ENCODE data around the gene KDELR3.

DNA sequence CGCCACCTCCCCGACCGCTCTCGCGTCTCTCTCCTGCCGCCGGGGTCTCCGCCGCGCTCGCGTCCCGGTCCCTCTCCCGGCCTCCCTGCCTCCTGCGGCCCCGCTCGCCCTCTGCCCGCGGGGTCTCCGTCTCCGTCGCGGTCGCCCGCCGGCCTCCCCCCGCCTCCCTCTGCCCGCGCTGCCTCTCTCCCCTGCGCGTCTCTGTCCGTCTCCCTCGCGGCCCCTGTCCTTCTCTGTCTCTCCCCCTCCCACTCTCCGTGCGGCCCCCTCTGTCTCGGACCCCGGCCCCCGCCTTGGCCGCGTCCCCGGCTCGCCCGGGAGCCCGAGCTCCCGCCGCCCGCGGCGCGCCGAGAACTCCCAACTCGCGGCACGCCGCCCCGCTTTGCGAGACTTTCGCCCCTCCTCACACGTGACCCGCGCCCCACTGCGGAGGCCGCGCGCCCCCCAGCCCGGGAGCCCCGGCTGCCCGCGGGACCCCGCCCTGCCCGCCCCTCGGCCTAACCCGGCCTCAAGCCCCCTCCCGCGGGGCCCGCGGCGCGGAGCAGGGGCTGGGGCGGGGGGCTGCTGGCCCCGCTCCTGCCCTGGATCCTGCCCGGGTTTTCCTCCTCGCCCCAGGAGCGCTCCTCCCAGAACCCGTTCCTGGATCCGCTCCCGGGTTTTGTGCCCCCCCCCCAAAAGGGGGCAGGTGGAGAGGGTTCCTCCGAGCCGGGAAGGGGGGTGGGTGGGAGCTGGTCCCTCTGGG lies 12.2 kb upstream of the KDELR3 start:
- TF ChIP-seq POLR2AphosphoS5 (IDR thresholded peaks at IDR 0.05; ENCODE audit: low read depth, low read length), result no peak
- TF ChIP-seq, protein P1, sequence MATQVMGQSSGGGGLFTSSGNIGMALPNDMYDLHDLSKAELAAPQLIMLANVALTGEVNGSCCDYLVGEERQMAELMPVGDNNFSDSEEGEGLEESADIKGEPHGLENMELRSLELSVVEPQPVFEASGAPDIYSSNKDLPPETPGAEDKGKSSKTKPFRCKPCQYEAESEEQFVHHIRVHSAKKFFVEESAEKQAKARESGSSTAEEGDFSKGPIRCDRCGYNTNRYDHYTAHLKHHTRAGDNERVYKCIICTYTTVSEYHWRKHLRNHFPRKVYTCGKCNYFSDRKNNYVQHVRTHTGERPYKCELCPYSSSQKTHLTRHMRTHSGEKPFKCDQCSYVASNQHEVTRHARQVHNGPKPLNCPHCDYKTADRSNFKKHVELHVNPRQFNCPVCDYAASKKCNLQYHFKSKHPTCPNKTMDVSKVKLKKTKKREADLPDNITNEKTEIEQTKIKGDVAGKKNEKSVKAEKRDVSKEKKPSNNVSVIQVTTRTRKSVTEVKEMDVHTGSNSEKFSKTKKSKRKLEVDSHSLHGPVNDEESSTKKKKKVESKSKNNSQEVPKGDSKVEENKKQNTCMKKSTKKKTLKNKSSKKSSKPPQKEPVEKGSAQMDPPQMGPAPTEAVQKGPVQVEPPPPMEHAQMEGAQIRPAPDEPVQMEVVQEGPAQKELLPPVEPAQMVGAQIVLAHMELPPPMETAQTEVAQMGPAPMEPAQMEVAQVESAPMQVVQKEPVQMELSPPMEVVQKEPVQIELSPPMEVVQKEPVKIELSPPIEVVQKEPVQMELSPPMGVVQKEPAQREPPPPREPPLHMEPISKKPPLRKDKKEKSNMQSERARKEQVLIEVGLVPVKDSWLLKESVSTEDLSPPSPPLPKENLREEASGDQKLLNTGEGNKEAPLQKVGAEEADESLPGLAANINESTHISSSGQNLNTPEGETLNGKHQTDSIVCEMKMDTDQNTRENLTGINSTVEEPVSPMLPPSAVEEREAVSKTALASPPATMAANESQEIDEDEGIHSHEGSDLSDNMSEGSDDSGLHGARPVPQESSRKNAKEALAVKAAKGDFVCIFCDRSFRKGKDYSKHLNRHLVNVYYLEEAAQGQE (IDR thresholded peaks at IDR 0.05; ENCODE audit: insufficient read depth in 1 of 2, low read depth in 2 of 2, low read length in 2 of 2), result no peak
- no peak for TF ChIP-seq SIN3A (IDR thresholded peaks at IDR 0.05; ENCODE audit: borderline replicate concordance, insufficient read depth, low read length)
- 0 out of 2 replicates have a peak, but pooled peaks have one; percentile 33 for TF ChIP-seq TAF1 (IDR thresholded peaks at IDR 0.05; ENCODE audit: borderline replicate concordance, insufficient read depth, low read length)
